Neutrophil (primary cell): Measurements from ENCODE around the gene ZNF346.
"Not testable (repeated sequence)": the region's sequence is repeated elsewhere in the genome, so short reads cannot be mapped to it uniquely, and the experiment has no call there.

ENCODE experiments used
- H3K27ac ChIP-seq: fragments of 200-600 bp; sonication (generic); 2 replicates; pipeline ENCODE4 v1.5.1; 2016; ENCODE audit warnings: mild to moderate bottlenecking, moderate library complexity
- H3K27me3 ChIP-seq: fragments of 200-600 bp; sonication (generic); 2 replicates; pipeline ENCODE4 v1.6.0; 2016; ENCODE audit warnings: mild to moderate bottlenecking
- H3K36me3 ChIP-seq: fragments of 200-600 bp; sonication (generic); 2 replicates; pipeline ENCODE4 v1.5.1; 2017
- H3K4me1 ChIP-seq, 2 experiments: fragments of 200-600 bp in 1 of 2; sonication (generic) in 1 of 2; 1 replicate in 1 of 2; 2 replicates in 1 of 2; pipeline versions ENCODE4 v1.5.1 to v1.6.1; 2013 to 2016; ENCODE audit warnings: low read depth in 1 of 2, low read length in 1 of 2, mild to moderate bottlenecking in 1 of 2, moderate library complexity in 1 of 2; ENCODE audit not compliant: control insufficient read depth in 1 of 2, insufficient read depth in 1 of 2
- H3K4me3 ChIP-seq, 2 experiments: fragments of 200-600 bp in 1 of 2; sonication (generic) in 1 of 2; 1 replicate in 1 of 2; 2 replicates in 1 of 2; pipeline ENCODE4 v1.5.1; 2013 to 2016; ENCODE audit warnings: low read depth in 1 of 2, low read length in 1 of 2, mild to moderate bottlenecking in 1 of 2, moderate library complexity in 1 of 2
- H3K9me3 ChIP-seq: fragments of 200-600 bp; sonication (generic); 2 replicates; pipeline ENCODE4 v1.5.1; 2016
- TF ChIP-seq, protein P1 (sequence below): fragments of 200-600 bp; sonication (generic); IDR thresholded peaks from 2 replicates; pipeline ENCODE4 v1.5.1; 2016; ENCODE audit warnings: antibody characterized with exemption

The ZNF346 gene

DNA sequence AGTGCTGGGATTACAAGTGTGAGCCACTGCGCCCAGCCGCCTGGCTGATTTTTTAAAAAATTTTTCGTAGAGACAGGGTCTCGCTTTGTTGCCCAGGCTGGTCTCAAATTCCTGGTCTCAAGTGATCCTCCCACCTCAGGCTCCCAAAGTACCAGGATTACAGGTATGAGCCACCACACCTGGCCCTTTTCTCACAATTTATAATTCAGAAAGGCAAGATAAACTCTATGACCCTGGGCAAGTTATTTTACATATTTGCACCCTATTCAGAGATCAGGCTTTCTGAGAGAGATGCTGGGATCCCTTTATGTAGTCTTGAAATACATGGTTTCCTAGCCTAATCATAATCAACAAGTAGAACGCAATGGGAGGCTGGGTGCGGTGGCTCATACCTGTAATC lies 20.6 kb downstream of the ZNF346 start:
- Histone ChIP-seq H3K36me3 (peaks cover 58% of the 10 kb centered on the region), H3K27ac (no peak overlapping the region), H3K27me3 (no peaks in the 10 kb centered on the region), H3K4me3 (no peak overlapping the region), H3K9me3 (no peaks in the 10 kb centered on the region), H3K4me1 (no peaks in the 10 kb centered on the region)
- TF ChIP-seq, protein P1, sequence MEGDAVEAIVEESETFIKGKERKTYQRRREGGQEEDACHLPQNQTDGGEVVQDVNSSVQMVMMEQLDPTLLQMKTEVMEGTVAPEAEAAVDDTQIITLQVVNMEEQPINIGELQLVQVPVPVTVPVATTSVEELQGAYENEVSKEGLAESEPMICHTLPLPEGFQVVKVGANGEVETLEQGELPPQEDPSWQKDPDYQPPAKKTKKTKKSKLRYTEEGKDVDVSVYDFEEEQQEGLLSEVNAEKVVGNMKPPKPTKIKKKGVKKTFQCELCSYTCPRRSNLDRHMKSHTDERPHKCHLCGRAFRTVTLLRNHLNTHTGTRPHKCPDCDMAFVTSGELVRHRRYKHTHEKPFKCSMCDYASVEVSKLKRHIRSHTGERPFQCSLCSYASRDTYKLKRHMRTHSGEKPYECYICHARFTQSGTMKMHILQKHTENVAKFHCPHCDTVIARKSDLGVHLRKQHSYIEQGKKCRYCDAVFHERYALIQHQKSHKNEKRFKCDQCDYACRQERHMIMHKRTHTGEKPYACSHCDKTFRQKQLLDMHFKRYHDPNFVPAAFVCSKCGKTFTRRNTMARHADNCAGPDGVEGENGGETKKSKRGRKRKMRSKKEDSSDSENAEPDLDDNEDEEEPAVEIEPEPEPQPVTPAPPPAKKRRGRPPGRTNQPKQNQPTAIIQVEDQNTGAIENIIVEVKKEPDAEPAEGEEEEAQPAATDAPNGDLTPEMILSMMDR = no peak

DNA sequence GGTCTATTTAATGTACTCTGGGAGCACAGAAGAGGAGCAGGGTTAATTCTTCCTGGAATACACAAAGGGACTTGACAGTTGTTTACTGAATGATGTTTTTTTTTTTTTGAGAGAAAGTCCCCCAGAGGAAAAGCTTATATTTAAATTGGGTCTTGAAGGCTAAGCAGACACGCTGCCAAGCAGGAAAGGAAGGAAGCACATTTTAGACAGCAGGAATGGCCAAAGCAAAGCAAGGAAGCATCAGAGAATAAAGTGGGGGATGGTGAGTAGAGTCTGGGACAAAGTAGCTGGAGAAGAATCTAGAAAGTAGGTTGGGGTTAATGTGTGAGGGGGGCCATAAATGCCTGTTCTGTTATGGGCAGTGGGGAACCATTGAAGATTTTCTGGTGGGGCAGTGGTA lies 21.5 kb downstream of the ZNF346 start:
- Histone ChIP-seq H3K4me3 (no peak overlapping the region), H3K4me1 (no peaks in the 10 kb centered on the region), H3K36me3 (peaks cover 64% of the 10 kb centered on the region), H3K27me3 (no peaks in the 10 kb centered on the region), H3K9me3 (no peaks in the 10 kb centered on the region), H3K27ac (no peak overlapping the region)
- TF ChIP-seq, protein P1 = no peak

DNA sequence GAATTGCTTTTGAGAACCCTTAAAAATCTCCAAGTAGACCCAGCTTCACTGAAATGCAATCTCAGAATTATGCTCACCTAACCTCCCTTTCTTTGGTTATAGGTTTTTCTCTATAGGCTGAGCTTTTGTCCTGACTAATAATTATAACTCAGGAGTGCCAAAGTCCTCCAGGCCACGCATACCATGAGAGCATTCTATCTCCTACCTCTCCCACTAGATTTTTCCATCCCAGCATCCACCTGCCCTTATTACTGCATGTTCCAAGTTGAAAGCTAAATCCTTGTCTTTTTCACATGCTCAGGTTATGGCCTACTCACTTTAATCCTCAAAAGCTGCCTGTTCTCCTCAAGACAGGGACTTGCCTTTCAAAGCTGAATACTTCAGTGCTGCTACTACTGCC lies 22.1 kb downstream of the ZNF346 start:
- Histone ChIP-seq H3K4me1 (no peaks in the 10 kb centered on the region), H3K36me3 (peaks cover 71% of the 10 kb centered on the region), H3K27ac (no peak overlapping the region)

DNA sequence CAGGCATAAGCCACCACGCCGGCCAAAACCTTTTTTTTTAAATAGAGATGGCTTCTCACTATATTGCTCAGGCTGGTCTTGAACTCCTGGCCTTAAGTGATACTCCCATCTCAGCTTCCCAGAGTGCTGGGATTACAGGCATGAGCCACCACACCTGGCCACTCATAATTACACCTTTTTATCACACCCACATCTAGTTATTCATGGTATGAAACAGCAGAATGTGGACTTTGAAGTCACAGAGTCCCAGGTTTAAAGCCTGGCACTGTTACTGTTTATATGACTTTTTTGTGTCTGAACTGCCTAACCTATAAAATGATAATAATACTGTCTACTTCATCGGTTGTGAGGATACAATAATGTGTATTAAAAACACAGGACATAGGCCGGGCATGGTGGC lies 23.1 kb downstream of the ZNF346 start:
- H3K36me3 ChIP-seq = peaks cover 80% of the 10 kb centered on the region
- H3K9me3 ChIP-seq = no peaks in the 10 kb centered on the region
- H3K4me1 ChIP-seq = no peaks in the 10 kb centered on the region
- no peak overlapping the region for H3K27ac ChIP-seq
- H3K27me3 ChIP-seq = no peaks in the 10 kb centered on the region
- no peak overlapping the region for H3K4me3 ChIP-seq
- TF ChIP-seq, protein P1 = no peak

More for the DNA sequence above, 22.1 kb downstream of the ZNF346 start:
- Histone ChIP-seq H3K4me3 (no peak overlapping the region), H3K27me3 (no peaks in the 10 kb centered on the region), H3K9me3 (no peaks in the 10 kb centered on the region)
- TF ChIP-seq, protein P1 = no peak

DNA sequence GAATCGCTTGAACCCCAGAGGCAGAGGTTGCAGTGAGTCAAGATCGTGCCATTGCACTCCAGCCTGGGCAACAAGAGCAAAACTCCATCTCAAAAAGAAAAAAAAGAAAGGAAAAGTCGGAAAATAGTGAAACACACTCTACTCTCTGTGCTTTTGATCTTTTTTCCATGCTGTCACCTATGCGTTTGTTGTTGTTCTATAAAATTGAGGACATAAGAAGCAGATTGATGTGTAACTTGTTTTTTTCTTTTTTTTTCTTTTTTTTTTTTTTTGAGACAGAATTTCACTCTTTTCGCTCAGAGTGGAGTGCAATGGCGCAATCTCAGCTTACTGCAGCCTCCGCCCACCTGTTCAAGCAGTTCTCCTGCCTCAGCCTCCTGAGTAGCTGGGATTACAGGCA lies 26.0 kb downstream of the ZNF346 start:
- not testable (repeated sequence) for H3K4me3 ChIP-seq, H3K9me3 ChIP-seq, H3K27ac ChIP-seq, H3K27me3 ChIP-seq, H3K4me1 ChIP-seq
- peaks cover 79% of the 10 kb centered on the region for H3K36me3 ChIP-seq

DNA sequence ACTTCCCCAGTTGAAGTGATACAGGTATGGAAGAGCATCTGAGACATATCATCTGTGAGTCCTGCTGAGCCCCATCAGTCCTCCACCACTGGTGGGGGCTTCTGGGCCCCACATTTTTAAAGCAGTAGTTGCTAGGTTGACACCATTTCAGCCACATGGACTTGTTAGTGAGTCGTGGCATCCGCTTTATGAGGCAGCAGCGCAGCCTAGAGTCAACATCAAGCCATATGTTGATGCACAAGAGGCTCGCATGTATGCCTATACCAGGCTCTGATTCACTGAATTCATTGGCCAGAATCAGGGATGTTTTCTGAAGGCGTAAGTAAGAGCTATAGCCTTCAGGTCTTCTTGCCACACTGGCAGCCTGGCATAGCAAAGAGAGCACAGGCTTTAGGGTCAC lies 26.8 kb downstream of the ZNF346 start:
- H3K27ac ChIP-seq = no peak overlapping the region
- H3K4me3 ChIP-seq = no peak overlapping the region
- no peaks in the 10 kb centered on the region for H3K4me1 ChIP-seq
- peaks cover 78% of the 10 kb centered on the region for H3K36me3 ChIP-seq
- H3K27me3 ChIP-seq = no peaks in the 10 kb centered on the region
- TF ChIP-seq, protein P1 = no peak
- H3K9me3 ChIP-seq = no peaks in the 10 kb centered on the region
